Heart left ventricle (tissue), 13 donors: Measurements from ENCODE around the gene ACTL6B.

Source experiments
- CTCF ChIP-seq, 12 donors: fragments of 200-600 bp; sonication (generic) in 4 of 12; IDR thresholded peaks; one replicate each; pipeline versions ENCODE4 v1.5.0 to v1.8.0; 2018 to 2022; ENCODE audit warnings: antibody characterized with exemption in 12 of 12, mild to moderate bottlenecking in 5 of 12
- POLR2A ChIP-seq, 2 donors: fragments of 450-650 bp; IDR thresholded peaks; one replicate each; pipeline ENCODE4 v1.6.1; 2017; ENCODE audit warnings: antibody characterized with exemption in 2 of 2, mild to moderate bottlenecking in 2 of 2, moderate library complexity in 2 of 2
- donor health status: ischemic (EF 13 %, LVEDD 7.1; RV severe dilation, severe dysfunction).
- donor health status: DM: no; HTN: yes; CAD: no.
- donor health status: DM: no; HTN: no; CAD: no.
- donor health status: ischemic (EF 25% LVEDD 6.9; RV normal size, moderate dysfunction).
- donor health status: ischemic (EF 25% LVEDD 5.7; RV mildly dilated, moderate dysfunction).
- donor health status: ischemic (EF 35%, LVEDD 5.7; RV mildly dilated, moderate dysfunction).
- donor health status: nonischemic (EF 11% LVEDD 7.7; RV severe dilation, severe dysfunction).
- donor health status: DM: yes; HTN: yes; CAD: no.
- donor health status: PGD.
- donor health status: ischemic (EF 29% LVEDD 5.4; RV normal size, mild dysfunction).
- donor health status: nonischemic (EF 23%, LVEDD 6.1; RV moderate dilation, normal function).

GRCh38 chr7:100687261-100687660 lies 31.0 kb upstream of the ACTL6B start:
- no peak for TF ChIP-seq CTCF (IDR thresholded peaks at IDR 0.05)
- no peak for TF ChIP-seq POLR2A (IDR thresholded peaks at IDR 0.05)
